Loucy (cell line): ENCODE results near the gene NAV2.

Experiments used
- CTCF ChIP-seq: fragments of 200-600 bp; sonication (generic); conservative IDR thresholded peaks from 2 replicates; pipeline ENCODE4 v1.5.1; 2014; ENCODE audit warnings: mild to moderate bottlenecking, antibody characterized with exemption, low read length
- EZH2phosphoT487 ChIP-seq: fragments of 200-600 bp; IDR thresholded peaks from 2 replicates; pipeline ENCODE4 v1.6.1; 2018; ENCODE audit warnings: antibody characterized with exemption, mild to moderate bottlenecking, moderate library complexity, borderline replicate concordance

- TF ChIP-seq CTCF (no peak), EZH2phosphoT487 (no peak)
Observed at GRCh38 chr11:20047006-20047768, 334.6 kb downstream of the NAV2 start.
